ENCODE results near the gene CXorf58. TPM values are rescaled to one million over a fixed set of nuclear protein-coding genes. Genes with fewer than 3 reads are reported as not detected.

The CXorf58 gene
- total and polyA plus RNA-seq, 9 of the 15 experiments (the other 6 are each of a cell fraction or from before 2014, with no cell fraction given), result 0.10 to 0.27 (median 0.16) TPM; not detected in 3

DNA sequence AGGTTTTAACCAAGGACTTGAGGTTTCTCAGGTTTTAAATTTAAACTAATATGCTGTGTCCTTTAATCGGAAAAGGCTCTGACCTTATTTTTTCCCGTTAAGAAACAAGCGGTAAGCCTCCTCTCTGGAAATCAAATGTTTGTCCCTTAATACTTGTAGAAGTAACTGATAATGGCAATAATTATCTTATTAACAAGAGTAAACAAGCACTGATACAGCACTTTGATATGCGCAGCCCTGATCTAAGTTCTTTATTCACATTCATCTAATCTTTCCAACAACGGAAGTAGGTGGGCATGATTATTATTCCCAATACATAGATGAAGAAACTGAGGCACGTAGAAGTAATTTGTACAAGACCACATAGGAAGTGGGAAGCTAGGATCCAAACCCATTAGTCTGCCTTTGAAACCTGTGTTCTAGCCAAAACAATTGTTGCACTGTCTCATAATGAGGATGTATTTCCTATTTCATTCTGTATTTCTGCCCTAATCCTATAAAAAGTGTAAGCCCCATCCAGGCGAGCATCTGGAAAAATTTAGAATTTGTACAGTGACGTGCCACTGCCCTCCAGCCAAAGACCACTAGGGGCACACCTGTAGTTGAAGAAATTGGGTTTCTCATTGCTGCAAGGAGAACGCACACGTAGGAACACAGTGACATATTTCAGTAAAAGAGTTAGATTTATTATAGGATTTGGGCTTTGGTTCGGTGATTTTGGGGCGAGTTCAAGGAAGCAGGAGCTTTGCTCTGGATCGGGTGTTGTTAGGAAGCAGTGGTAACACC is 606 bp downstream of the CXorf58 start:
- in situ Hi-C loops (cut with MboI), result no loop called here
- peak in 2 of 4 experiments; percentile 21 to 51 for DNase-seq (ENCODE audit: extremely low read depth in 1 of 4, low spot score in 3 of 4)
- H3K36me3 ChIP-seq (ENCODE audit: control insufficient read depth, insufficient read depth, low read length), result peaks cover 3% of the 10 kb centered on the region; the same call in 1 of the 3 replicates
- H4K20me1 ChIP-seq (replicated peaks; ENCODE audit: control insufficient read depth, insufficient read depth, low read length), result no peaks in the 10 kb centered on the region
- ATAC-seq, result peak; percentile 28; the same call in 2 of the 3 replicates
- peak overlapping the region; percentile 72 for H3K4me2 ChIP-seq (ENCODE audit: insufficient read depth, low read length)
- TSS peak; percentile 73 for BruUV-seq (replicated peaks)
- peak overlapping the region; percentile 83 for H3K27ac ChIP-seq (ENCODE audit: extremely low read depth, low read depth, low read length)
- intact Hi-C loops (cut with micrococcal nuclease), result loop anchor here (1.0 to 5.0 kb wide), 4 partner anchors 44 to 334 kb away; partner anchors contain the start of gene EIF2S3
- no peaks in the 10 kb centered on the region for H3K9me1 ChIP-seq (ENCODE audit: control insufficient read depth, insufficient read depth, low read length)
- H3K9ac ChIP-seq (ENCODE audit: insufficient read depth in 1 of 2, low read depth in 2 of 2, low read length in 2 of 2), result peak overlapping the region; percentile 55 to 73
- FAIRE-seq, result peak; percentile 54
- peak overlapping the region; percentile 85 for H2AFZ ChIP-seq (ENCODE audit: low read depth, low read length)
- peak overlapping the region; percentile 81 for H3K4me3 ChIP-seq
- ChIA-PET CTCF (ENCODE audit: low intra/inter-chr PET ratio) (interaction anchor here (1.7 to 2.4 kb wide), 2 partner anchors 116 to 146 kb away, joined by 11 to 23 read pairs; partner anchors contain the start of gene EIF2S3), POLR2A (interaction anchor here (0.6 to 2.7 kb wide), 7 partner anchors 81 to 213 kb away, joined by 3 to 15 read pairs (median 3); partner anchors contain the start of genes EIF2S3 and KLHL15)
- H3K4me1 ChIP-seq (replicated peaks in 1 of 2; ENCODE audit: control insufficient read depth in 2 of 2, insufficient read depth in 2 of 2, low read length in 2 of 2), result peaks cover 3 to 12% of the 10 kb centered on the region in 2 experiments; a peak in 4 of 5 replicates
- H3K27me3 ChIP-seq (ENCODE audit: control insufficient read depth in 2 of 2, insufficient read depth in 2 of 2, low read length in 2 of 2), result no peaks in the 10 kb centered on the region
- H3K9me3 ChIP-seq (replicated peaks; ENCODE audit: control insufficient read depth, insufficient read depth, low read depth, low read length), result no peaks in the 10 kb centered on the region
- peaks cover 21% of the 10 kb centered on the region for H3K79me2 ChIP-seq (ENCODE audit: control insufficient read depth, insufficient read depth, low read length)
- whole genome bisulfite sequencing (ENCODE audit: insufficient coverage, low coverage, missing lambda C conversion rate), result 25% methylated on average over 12 of the region's 13 CpGs
- TF ChIP-seq HDAC2 (IDR thresholded peaks at IDR 0.05) (peak; percentile 92; the same call in 1 of the 2 replicates), RBM25 (IDR thresholded peaks at IDR 0.05; ENCODE audit: low read depth, low read length, severe bottlenecking) (peak; percentile 97), MAFG (tag; conservative IDR thresholded peaks at IDR 0.05) (no peak), CBX3 (IDR thresholded peaks at IDR 0.05; ENCODE audit: borderline replicate concordance in 1 of 2, low read length in 2 of 2) (peak in 1 of 2 experiments; percentile 10; a peak in 1 of 3 replicates), NFE2 (IDR thresholded peaks at IDR 0.05; ENCODE audit: low read depth) (no peak), RAD21 (CRISPR knock-in tag; conservative IDR thresholded peaks at IDR 0.05 in 1 of 2, IDR thresholded peaks at IDR 0.05 in 1 of 2) (peak in 1 of 2 experiments; percentile 29; a peak in 2 of 4 replicates), SMARCA5 (IDR thresholded peaks at IDR 0.05) (peak; percentile 83), KDM1A (IDR thresholded peaks at IDR 0.05) (peak; percentile 86 to 88), ZNF592 (IDR thresholded peaks at IDR 0.05) (peak; percentile 42; the same call in 1 of the 2 replicates), FOSL1 (tag; conservative IDR thresholded peaks at IDR 0.05) (peak; percentile 14; the same call in 1 of the 2 replicates), ZNF609 (CRISPR knock-in tag; IDR thresholded peaks at IDR 0.05; ENCODE audit: borderline replicate concordance) (no peak)
